Erythroblast (primary cell): Measurements from ENCODE around the gene WNT9A.

Experiments
- GATA1 ChIP-seq: IDR thresholded peaks from 2 replicates; pipeline ENCODE4 v1.6.1; 2011; ENCODE audit warnings: low read depth, mild to moderate bottlenecking, control low read depth, low read length, moderate library complexity
- POLR2A ChIP-seq: IDR thresholded peaks from 2 replicates; pipeline ENCODE4 v1.6.1; 2011; ENCODE audit warnings: mild to moderate bottlenecking, low read length

- TF ChIP-seq GATA1: no peak
- no peak for TF ChIP-seq POLR2A
These were observed 4.8 kb upstream of the WNT9A start for GRCh38 chr1:227952374-227953021.
